Measurements from ENCODE around the gene HTR2C. TPM values are rescaled to one million over a fixed set of nuclear protein-coding genes. Genes with fewer than 3 reads are reported as not detected.
"Not testable (repeated sequence)": the region's sequence is repeated elsewhere in the genome, so short reads cannot be mapped to it uniquely, and the experiment has no call there.

The HTR2C gene
- total RNA-seq, 2 experiments from 2014 or later = not detected

DNA sequence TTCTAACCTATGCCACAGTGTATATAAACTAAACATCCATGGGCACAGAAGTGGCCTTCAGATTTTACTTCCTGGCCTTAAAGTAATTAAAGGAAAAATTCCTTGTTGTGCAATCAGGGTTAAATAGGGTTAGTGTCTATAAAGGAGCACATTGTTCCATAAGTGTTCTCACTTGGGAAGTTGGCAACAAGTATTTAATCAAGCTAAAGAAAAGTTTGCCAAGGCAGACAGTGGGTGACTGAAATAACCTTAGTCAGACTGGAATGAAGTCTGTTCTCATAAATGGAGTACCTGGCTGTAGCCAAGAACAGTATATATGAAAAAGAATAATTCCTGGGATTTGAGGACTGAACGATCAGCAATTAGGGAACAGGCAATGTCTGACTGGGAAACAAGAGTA is 213.6 kb downstream of the HTR2C start:
- POLR2A ChIA-PET = no interaction called here
- no peak for ATAC-seq (ENCODE audit: low read depth)
- H3K9me3 Mint-ChIP-seq = no peaks in the 10 kb centered on the region

DNA sequence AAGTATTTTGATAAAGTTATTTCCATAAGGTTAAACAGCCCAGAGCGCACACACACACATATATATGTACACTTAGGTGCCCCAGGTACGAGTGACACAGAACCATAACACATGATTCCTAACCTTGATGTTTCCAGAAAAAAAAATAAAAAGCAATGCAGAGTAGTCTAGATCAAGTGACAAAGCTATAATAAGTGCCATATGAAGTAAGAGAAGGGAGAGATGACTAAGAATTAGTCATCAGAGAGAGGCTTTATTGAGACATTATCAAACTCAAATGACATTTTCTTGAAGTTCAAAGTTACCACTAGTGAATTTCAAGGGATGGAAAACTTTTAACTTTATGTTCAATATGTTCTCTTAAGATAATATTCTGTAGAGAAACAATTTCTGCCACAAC is 215.0 kb downstream of the HTR2C start:
- DNase-seq = no peak
- Mint-ChIP-seq H3K27ac (no peak overlapping the region), H3K4me1 (no peaks in the 10 kb centered on the region), H3K4me3 (no peak overlapping the region), H3K9me3 (no peaks in the 10 kb centered on the region), H3K27me3 (no peaks in the 10 kb centered on the region), H3K36me3 (no peaks in the 10 kb centered on the region)
- POLR2A ChIA-PET = no interaction called here
- ATAC-seq (ENCODE audit: low read depth) = no peak

More for the DNA sequence above, 213.6 kb downstream of the HTR2C start:
- Mint-ChIP-seq H3K27ac (no peak overlapping the region), H3K4me3 (no peak overlapping the region), H3K27me3 (no peaks in the 10 kb centered on the region), H3K36me3 (no peaks in the 10 kb centered on the region), H3K4me1 (no peaks in the 10 kb centered on the region)
- no peak for DNase-seq

DNA sequence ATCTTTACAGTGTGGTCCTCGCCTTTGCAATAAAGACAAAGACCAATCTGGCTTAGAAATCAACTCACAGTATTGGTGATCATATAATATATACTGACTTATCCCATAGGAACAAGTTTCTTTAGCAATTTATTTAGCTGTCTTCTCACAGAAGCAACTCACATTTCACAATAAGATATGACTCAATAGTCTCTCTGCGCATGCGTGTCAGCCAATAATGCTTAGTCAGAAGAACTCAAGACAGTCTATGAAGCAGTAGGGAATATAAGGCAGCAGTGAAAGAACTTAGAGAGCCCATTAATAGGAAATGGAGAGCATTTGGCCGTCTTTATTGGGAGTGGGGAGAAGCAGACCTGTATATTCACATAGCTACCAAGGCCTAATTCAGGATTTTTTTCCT is 216.8 kb downstream of the HTR2C start:
- Mint-ChIP-seq H3K4me1 (no peaks in the 10 kb centered on the region), H3K27ac (no peak overlapping the region), H3K9me3 (no peaks in the 10 kb centered on the region), H3K36me3 (no peaks in the 10 kb centered on the region), H3K27me3 (no peaks in the 10 kb centered on the region), H3K4me3 (no peak overlapping the region)
- ATAC-seq (ENCODE audit: low read depth) (no peak), DNase-seq (no peak)
- POLR2A ChIA-PET = no interaction called here

DNA sequence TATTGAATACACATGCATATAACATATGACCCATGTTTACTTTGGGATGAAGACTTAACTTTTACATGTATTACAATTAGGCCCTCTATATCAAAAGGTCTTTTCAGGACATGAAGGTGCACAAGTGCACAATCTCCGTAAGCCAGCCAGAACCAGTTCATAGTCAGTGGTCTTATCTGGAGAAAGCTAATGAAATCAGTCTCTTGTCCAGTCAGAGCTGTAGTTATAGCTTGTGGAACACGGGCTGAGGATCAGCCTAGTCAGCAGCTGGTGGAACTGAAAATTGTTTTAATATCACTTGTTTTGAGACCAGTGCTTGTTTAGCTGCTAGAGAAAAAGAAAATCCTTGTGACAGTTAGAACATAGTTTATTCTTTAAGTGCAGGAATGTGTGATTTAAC is 235.6 kb downstream of the HTR2C start:
- POLR2A ChIA-PET = no interaction called here
- Mint-ChIP-seq H3K4me1 (no peaks in the 10 kb centered on the region), H3K27ac (no peak overlapping the region), H3K36me3 (no peaks in the 10 kb centered on the region), H3K9me3 (no peaks in the 10 kb centered on the region), H3K27me3 (no peaks in the 10 kb centered on the region), H3K4me3 (no peak overlapping the region)
- DNase-seq (no peak), ATAC-seq (ENCODE audit: low read depth) (no peak)

DNA sequence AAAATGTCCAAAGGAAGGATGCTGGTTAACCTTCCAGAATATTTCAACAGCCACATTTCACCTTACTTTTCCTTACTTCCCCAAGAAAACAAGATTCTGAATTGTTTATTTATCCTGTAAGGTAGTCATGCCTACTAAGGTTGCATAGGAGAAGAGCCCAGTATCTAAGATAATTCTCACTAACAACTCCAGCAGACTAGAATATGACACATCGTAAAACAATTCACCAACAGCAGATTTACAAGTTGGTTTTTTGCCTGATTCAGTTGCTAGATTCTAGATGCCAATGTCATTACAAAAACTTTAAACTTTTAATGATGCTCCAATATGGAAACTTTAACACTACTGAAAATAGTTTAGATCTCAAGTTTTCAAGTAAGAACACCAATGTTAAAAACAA is 257.2 kb downstream of the HTR2C start:
- no peak overlapping the region for H3K4me3 Mint-ChIP-seq
- no peaks in the 10 kb centered on the region for H3K9me3 Mint-ChIP-seq
- no peaks in the 10 kb centered on the region for H3K36me3 Mint-ChIP-seq
- DNase-seq (no peak), ATAC-seq (ENCODE audit: low read depth) (no peak)
- no peaks in the 10 kb centered on the region for H3K27me3 Mint-ChIP-seq
- no peak overlapping the region for H3K27ac Mint-ChIP-seq
- H3K4me1 Mint-ChIP-seq = no peaks in the 10 kb centered on the region
- POLR2A ChIA-PET = no interaction called here

DNA sequence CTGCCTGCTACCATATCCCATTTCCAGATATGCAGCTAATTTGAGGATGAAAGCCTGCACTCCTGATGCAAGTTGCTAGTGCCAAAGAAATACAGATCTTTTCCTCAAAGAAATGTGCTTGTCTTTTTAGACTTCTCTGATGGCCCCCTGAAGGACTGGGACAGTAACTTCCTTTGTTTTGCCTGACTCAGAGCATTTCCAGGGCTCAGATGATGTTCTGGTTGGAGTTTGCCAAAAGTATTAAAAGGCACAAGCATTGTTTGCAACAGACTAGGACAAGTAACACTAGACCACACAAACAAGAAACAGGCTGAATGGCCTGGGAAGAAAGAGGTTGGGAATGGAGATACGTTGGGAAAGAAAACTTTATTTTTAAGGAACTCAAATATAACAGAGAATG is 258.3 kb downstream of the HTR2C start:
- no peak overlapping the region for H3K4me3 Mint-ChIP-seq
- no peaks in the 10 kb centered on the region for H3K27me3 Mint-ChIP-seq
- H3K36me3 Mint-ChIP-seq = no peaks in the 10 kb centered on the region
- POLR2A ChIA-PET = no interaction called here
- DNase-seq (no peak), ATAC-seq (ENCODE audit: low read depth) (no peak)
- no peaks in the 10 kb centered on the region for H3K9me3 Mint-ChIP-seq
- H3K27ac Mint-ChIP-seq = no peak overlapping the region
- no peaks in the 10 kb centered on the region for H3K4me1 Mint-ChIP-seq

DNA sequence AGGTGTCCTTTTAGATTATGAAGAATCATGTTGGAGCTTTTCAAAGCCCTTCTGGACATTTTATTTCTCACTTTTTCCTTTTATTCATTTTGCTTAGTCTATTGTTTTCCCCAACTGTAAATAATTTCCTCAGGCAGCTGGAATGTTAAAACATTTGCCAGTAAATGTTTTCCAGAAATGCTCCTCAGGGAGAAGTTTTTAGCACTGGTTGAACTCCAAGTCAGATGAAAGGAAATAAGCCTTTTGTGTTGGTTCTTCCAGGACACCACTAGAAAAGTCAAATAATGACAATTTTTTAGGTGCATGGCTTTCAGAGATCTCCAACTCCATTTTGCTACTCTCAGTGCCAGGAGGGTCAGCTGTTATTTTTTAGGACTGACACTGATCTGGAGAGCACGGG is 305.6 kb downstream of the HTR2C start:
- no peaks in the 10 kb centered on the region for H3K4me1 Mint-ChIP-seq
- no peaks in the 10 kb centered on the region for H3K9me3 Mint-ChIP-seq
- no peak overlapping the region for H3K4me3 Mint-ChIP-seq
- POLR2A ChIA-PET = no interaction called here
- H3K36me3 Mint-ChIP-seq = no peaks in the 10 kb centered on the region
- ATAC-seq (ENCODE audit: low read depth) = no peak
- no peak for DNase-seq
- no peaks in the 10 kb centered on the region for H3K27me3 Mint-ChIP-seq
- no peak overlapping the region for H3K27ac Mint-ChIP-seq

DNA sequence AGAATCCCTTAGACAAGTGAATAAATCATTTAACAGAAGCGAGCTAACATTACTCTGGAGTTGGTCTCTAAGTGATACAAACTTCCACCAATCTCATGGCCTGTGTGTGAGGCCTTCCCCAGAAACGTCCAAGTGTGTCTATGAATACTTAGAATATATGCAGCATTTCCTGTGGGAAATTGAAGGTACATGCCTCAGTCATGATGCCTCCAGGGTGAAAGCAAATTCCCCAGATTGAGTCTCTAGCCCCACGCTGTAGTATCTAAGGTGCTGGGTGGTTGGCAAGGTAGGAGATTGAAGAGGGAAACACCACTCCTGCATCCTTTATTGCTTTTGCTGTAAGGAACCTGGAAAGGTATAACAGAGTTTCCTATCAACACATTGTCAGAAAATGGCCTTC is 319.7 kb downstream of the HTR2C start:
- POLR2A ChIA-PET = no interaction called here
- ATAC-seq (ENCODE audit: low read depth) = no peak
- Mint-ChIP-seq H3K36me3 (no peaks in the 10 kb centered on the region), H3K9me3 (no peaks in the 10 kb centered on the region), H3K4me3 (no peak overlapping the region), H3K27ac (no peak overlapping the region), H3K27me3 (no peaks in the 10 kb centered on the region), H3K4me1 (no peaks in the 10 kb centered on the region)
- no peak for DNase-seq

DNA sequence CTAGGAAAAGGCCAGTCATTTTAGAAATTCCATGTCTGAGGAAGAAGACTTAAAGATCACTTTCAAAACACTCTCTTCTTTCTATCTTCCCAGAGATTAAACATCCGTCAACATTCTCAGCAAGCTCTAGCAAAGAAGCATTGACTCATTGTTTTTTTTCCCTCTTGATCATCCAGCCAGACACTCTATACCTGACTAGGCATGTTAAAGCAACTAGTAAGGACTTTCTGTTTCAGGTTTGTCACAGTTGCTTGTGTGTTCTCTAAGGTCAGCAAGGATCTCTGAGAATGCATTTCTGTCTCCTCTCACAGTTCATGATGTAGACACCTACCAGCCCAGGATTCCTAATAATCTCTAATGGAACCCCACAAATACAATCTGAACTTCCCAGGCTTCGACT is 321.4 kb downstream of the HTR2C start:
- DNase-seq (no peak), ATAC-seq (ENCODE audit: low read depth) (no peak)
- Mint-ChIP-seq H3K27ac (no peak overlapping the region), H3K36me3 (no peaks in the 10 kb centered on the region), H3K4me1 (no peaks in the 10 kb centered on the region), H3K27me3 (no peaks in the 10 kb centered on the region), H3K4me3 (no peak overlapping the region), H3K9me3 (no peaks in the 10 kb centered on the region)
- POLR2A ChIA-PET = no interaction called here

DNA sequence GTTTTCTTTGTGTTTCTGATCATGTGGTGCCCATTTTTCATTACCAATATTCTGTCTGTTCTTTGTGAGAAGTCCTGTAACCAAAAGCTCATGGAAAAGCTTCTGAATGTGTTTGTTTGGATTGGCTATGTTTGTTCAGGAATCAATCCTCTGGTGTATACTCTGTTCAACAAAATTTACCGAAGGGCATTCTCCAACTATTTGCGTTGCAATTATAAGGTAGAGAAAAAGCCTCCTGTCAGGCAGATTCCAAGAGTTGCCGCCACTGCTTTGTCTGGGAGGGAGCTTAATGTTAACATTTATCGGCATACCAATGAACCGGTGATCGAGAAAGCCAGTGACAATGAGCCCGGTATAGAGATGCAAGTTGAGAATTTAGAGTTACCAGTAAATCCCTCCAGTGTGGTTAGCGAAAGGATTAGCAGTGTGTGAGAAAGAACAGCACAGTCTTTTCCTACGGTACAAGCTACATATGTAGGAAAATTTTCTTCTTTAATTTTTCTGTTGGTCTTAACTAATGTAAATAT is 323.2 kb downstream of the HTR2C start:
- POLR2A ChIA-PET = no interaction called here
- DNase-seq (no peak), ATAC-seq (ENCODE audit: low read depth) (no peak)
- Mint-ChIP-seq H3K36me3 (no peaks in the 10 kb centered on the region), H3K27ac (no peak overlapping the region), H3K27me3 (no peaks in the 10 kb centered on the region), H3K9me3 (no peaks in the 10 kb centered on the region), H3K4me3 (no peak overlapping the region), H3K4me1 (no peaks in the 10 kb centered on the region)

DNA sequence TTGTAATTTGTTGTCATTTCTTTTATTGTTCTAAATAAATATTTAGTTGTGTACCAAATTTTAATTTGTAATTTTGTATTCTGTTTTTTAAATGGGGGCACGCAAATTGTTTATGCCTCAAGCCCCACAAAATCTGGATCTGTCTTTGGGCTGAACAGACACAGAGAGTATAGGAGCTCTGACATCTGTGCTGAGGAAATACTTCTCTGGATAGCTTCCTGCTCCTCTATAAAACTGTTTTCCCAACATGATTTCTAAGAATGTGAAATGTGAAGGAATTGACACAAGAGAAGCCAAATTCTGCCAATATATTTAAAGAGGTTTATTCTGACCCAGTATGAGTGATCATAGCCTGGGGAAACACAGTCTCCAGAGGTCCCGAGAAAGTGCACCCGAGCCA is 340.5 kb downstream of the HTR2C start:
- POLR2A ChIA-PET = no interaction called here
- DNase-seq = no peak
- Mint-ChIP-seq H3K4me3 (no peak overlapping the region), H3K27ac (no peak overlapping the region), H3K4me1 (no peaks in the 10 kb centered on the region), H3K9me3 (no peaks in the 10 kb centered on the region), H3K27me3 (no peaks in the 10 kb centered on the region), H3K36me3 (no peaks in the 10 kb centered on the region)
- ATAC-seq (ENCODE audit: low read depth) = no peak

DNA sequence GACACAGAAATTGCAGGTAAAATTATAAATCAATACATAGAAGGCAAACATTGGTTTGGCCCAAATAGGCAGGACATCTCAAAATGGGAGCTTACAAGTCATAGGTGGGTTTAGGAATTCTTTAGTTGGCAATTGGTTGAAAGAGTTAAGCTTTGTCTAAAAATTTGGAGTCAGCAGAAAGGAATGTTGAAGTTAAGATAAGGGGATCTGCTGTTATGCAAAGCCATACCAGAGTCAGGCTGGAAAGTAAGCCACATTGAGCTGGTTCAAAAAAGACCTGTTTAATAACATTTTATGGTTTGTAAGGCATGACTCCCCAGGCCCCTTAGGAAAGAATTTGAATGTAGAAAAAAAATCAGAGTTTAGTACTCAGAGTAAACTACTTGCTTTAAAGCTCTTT is 341.0 kb downstream of the HTR2C start:
- ATAC-seq (ENCODE audit: low read depth) (no peak), DNase-seq (no peak)
- Mint-ChIP-seq H3K9me3 (no peaks in the 10 kb centered on the region), H3K4me1 (no peaks in the 10 kb centered on the region), H3K27me3 (no peaks in the 10 kb centered on the region), H3K36me3 (no peaks in the 10 kb centered on the region), H3K4me3 (no peak overlapping the region), H3K27ac (no peak overlapping the region)
- POLR2A ChIA-PET = no interaction called here

DNA sequence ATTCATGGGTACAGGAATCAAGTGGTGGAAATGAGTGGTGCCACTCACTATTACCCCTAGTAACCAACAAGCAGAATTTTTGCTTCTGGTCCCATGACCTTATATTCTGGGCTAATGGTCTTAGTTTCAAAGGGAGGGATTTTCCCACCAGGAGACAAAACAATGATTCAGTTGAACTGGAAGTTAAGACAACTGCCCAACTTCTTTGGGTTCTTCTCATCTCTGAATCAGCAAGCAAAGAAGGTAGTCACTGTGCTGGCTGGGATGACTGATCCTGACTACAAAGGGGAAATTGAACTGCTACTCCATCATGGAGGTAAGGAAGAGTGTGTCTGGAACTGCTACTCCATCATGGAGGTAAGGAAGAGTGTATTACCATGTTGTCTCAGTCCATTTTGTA is 346.3 kb downstream of the HTR2C start:
- POLR2A ChIA-PET = no interaction called here
- no peak for ATAC-seq (ENCODE audit: low read depth)
- no peak overlapping the region for H3K27ac Mint-ChIP-seq

DNA sequence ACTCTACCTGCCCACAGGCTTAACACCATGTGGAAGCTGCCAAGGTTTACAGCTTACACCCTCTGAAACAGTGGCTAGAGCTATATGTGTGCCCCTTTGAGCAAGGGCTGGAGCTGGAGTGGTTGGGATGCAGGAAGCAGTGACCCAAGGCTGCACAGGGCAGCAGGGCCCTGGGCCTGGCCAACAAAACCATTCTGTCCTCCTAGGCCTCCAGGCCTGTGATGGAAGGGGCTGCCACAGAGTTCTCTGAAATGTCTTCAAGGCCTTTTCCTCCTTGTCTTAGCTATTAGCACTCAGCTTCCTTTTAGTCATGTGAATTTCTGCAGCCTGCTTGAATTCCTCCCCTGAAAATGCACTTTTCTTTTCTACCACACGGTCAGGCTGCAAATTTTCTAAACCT is 348.7 kb downstream of the HTR2C start:
- Mint-ChIP-seq H3K4me3 (no peak overlapping the region), H3K27ac (no peak overlapping the region), H3K36me3 (no peaks in the 10 kb centered on the region), H3K9me3 (peaks cover 3% of the 10 kb centered on the region), H3K4me1 (no peaks in the 10 kb centered on the region), H3K27me3 (no peaks in the 10 kb centered on the region)
- DNase-seq (no peak), ATAC-seq (ENCODE audit: low read depth) (no peak)
- POLR2A ChIA-PET = no interaction called here

More for the DNA sequence above, 346.3 kb downstream of the HTR2C start:
- H3K27me3 Mint-ChIP-seq = no peaks in the 10 kb centered on the region
- H3K4me1 Mint-ChIP-seq = no peaks in the 10 kb centered on the region
- DNase-seq = no peak
- H3K36me3 Mint-ChIP-seq = no peaks in the 10 kb centered on the region
- peaks cover 3% of the 10 kb centered on the region for H3K9me3 Mint-ChIP-seq
- H3K4me3 Mint-ChIP-seq = no peak overlapping the region

DNA sequence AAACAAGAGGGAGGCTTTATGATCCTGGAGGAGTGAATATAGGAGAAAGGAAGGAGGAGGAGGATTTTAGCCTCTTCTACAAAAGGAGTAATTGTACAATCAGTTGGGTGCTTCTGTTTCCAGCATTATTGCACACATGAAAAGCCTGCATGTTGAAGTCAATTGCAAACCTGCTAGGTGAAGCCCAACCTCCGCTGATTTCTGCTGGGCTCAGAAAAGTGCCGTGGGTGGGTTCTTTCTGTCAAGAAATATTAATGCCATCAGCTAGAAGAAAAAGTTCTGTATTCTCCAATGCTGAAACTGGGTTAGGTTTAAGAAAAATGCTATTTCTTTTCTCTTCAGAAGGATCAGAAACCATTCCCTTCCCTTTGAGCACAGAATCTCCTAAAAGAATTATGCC is 349.4 kb downstream of the HTR2C start:
- POLR2A ChIA-PET; H3K4me3 Mint-ChIP-seq; H3K27ac Mint-ChIP-seq; H3K27me3 Mint-ChIP-seq; DNase-seq; H3K4me1 Mint-ChIP-seq; ATAC-seq (ENCODE audit: low read depth); H3K36me3 Mint-ChIP-seq; H3K9me3 Mint-ChIP-seq: not testable (repeated sequence)
